DOHH2 (cell line): Measurements from ENCODE around the gene AVPR2.

Source experiments
- H3F3A ChIP-seq: fragments of 200-600 bp; sonication (generic), shearing (Covaris generic); 2 replicates; pipeline ENCODE4 v1.6.0; 2016; ENCODE audit warnings: antibody characterized with exemption, mild to moderate bottlenecking; ENCODE audit not compliant: control insufficient read depth, insufficient read depth
- H3K27ac ChIP-seq: fragments of 200-600 bp; sonication (generic); 2 replicates; pipeline ENCODE4 v1.5.1; 2014; ENCODE audit warnings: low read depth, mild to moderate bottlenecking, low read length, moderate library complexity
- H3K27me3 ChIP-seq: fragments of 200-600 bp; sonication (generic); 2 replicates; pipeline ENCODE4 v1.6.1; 2014; ENCODE audit warnings: mild to moderate bottlenecking, low read length, mixed read lengths; ENCODE audit not compliant: control insufficient read depth
- H3K36me3 ChIP-seq: fragments of 200-600 bp; sonication (generic); 2 replicates; pipeline ENCODE4 v1.6.1; 2014; ENCODE audit warnings: mild to moderate bottlenecking, low read length, moderate library complexity, mixed read lengths; ENCODE audit not compliant: control insufficient read depth
- H3K4me1 ChIP-seq: fragments of 200-600 bp; sonication (generic); 2 replicates; pipeline ENCODE4 v1.6.1; 2014; ENCODE audit warnings: mild to moderate bottlenecking, low read length, mixed read lengths; ENCODE audit not compliant: control insufficient read depth
- H3K4me2 ChIP-seq: fragments of 200-600 bp; sonication (generic); 2 replicates; pipeline ENCODE4 v1.6.0; 2014; ENCODE audit warnings: mild to moderate bottlenecking, low read length, moderate library complexity
- H3K4me3 ChIP-seq: fragments of 200-600 bp; sonication (generic); 2 replicates; pipeline ENCODE4 v1.5.1; 2014; ENCODE audit warnings: mild to moderate bottlenecking, low read length, mixed read lengths
- H3K79me2 ChIP-seq: fragments of 200-600 bp; sonication (generic); 2 replicates; pipeline ENCODE4 v1.6.1; 2014; ENCODE audit warnings: mild to moderate bottlenecking, low read length, mixed read lengths; ENCODE audit not compliant: control insufficient read depth
- H3K9me2 ChIP-seq: fragments of 200-600 bp; sonication (generic); replicated peaks from 2 replicates; pipeline ENCODE4 v1.6.1; 2014; ENCODE audit warnings: mild to moderate bottlenecking, low read length, mixed read lengths; ENCODE audit not compliant: control insufficient read depth
- H3K9me3 ChIP-seq: fragments of 200-600 bp; sonication (generic); 2 replicates; pipeline ENCODE4 v1.6.1; 2014; ENCODE audit warnings: antibody characterized with exemption, low read length, mixed read lengths; ENCODE audit not compliant: control insufficient read depth, insufficient read depth
- H4K20me1 ChIP-seq: fragments of 200-600 bp; sonication (generic); 2 replicates; pipeline ENCODE4 v1.6.0; 2014; ENCODE audit warnings: low read depth, mild to moderate bottlenecking, antibody characterized with exemption, low read length, moderate library complexity; ENCODE audit not compliant: control insufficient read depth, insufficient read depth
- EZH2phosphoT487 ChIP-seq: fragments of 200-600 bp; sonication (generic); IDR thresholded peaks from 2 replicates; pipeline ENCODE4 v1.6.1; 2017; ENCODE audit warnings: borderline replicate concordance, mild to moderate bottlenecking, antibody characterized with exemption, low read length, moderate library complexity, mixed read lengths
- TF ChIP-seq, protein P1 (sequence below): fragments of 200-600 bp; sonication (generic); IDR thresholded peaks from one replicate; pipeline ENCODE4 v1.5.1; 2014; ENCODE audit warnings: antibody characterized with exemption, mild to moderate bottlenecking, low read depth, low read length; ENCODE audit not compliant: poor library complexity, severe bottlenecking

The AVPR2 gene

DNA sequence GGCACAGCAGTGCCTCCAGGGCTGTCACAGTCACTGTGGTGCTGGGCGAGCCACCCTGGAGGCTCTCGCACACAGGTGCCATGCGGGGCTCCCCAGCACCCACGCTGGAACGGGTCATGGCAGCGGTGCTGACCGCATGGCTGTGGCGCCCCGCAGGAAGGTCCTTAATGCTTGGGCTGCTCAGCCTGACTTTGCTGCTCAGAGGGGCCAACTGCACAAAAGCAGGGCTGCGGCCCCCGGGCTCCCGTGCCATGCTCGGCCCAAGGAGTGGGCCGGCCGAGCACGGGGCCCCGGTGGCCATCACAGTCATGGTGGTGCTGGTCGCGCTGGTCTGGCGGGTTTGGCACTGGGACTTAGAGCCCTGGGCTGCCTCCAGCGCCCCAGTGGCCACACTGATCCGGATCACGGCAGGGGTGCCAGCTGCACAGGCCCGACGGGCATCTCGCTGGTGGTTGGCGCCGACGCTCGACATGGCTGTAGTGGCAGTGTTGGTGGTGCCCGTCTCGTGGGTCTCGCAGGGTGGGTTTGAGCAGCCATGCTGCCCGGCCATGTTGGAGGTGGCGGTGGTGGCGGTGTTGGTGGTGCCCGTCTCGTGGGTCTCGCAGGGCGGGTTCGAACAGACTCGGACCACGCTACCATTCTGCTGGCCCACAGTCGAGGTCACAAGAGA, 50.2 kb downstream of the AVPR2 start:
- H3K79me2 ChIP-seq, result no peaks in the 10 kb centered on the region
- no peaks in the 10 kb centered on the region; the same call in 1 of the 2 replicates for H3F3A ChIP-seq
- no peaks in the 10 kb centered on the region for H4K20me1 ChIP-seq
- TF ChIP-seq EZH2phosphoT487, result no peak
- TF ChIP-seq, protein P1, sequence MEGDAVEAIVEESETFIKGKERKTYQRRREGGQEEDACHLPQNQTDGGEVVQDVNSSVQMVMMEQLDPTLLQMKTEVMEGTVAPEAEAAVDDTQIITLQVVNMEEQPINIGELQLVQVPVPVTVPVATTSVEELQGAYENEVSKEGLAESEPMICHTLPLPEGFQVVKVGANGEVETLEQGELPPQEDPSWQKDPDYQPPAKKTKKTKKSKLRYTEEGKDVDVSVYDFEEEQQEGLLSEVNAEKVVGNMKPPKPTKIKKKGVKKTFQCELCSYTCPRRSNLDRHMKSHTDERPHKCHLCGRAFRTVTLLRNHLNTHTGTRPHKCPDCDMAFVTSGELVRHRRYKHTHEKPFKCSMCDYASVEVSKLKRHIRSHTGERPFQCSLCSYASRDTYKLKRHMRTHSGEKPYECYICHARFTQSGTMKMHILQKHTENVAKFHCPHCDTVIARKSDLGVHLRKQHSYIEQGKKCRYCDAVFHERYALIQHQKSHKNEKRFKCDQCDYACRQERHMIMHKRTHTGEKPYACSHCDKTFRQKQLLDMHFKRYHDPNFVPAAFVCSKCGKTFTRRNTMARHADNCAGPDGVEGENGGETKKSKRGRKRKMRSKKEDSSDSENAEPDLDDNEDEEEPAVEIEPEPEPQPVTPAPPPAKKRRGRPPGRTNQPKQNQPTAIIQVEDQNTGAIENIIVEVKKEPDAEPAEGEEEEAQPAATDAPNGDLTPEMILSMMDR, result no peak
- no peak overlapping the region for H3K27ac ChIP-seq
- no peaks in the 10 kb centered on the region for H3K9me3 ChIP-seq
- H3K27me3 ChIP-seq, result no peaks in the 10 kb centered on the region
- no peaks in the 10 kb centered on the region for H3K9me2 ChIP-seq
- H3K4me1 ChIP-seq, result no peaks in the 10 kb centered on the region
- peaks cover 100% of the 10 kb centered on the region for H3K36me3 ChIP-seq
- H3K4me2 ChIP-seq, result no peak overlapping the region
- no peak overlapping the region for H3K4me3 ChIP-seq

DNA sequence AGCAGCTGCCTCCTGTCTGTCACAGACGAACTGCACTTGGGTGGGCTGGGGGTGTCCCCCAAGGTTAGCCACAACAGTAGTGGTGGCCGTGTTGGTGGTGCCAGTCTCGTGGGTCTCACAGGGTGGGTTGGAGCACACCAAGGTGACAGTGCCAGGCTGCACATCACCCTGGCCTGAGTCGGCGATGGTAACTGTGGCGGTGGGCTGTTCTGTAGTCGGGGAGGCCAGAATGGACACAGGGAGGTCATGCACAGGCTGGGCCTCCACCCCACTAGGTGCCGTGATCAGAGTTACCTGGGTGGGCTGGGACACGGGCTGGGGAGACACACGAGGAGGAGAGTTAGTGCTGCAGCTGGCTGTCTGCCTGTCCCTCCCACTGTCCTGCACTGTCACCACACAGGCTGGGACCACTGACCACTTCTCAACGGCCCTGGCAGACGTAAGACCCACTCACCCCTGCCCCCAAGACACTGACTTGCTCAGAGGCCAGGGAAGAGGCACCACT, 50.8 kb downstream of the AVPR2 start:
- peaks cover 100% of the 10 kb centered on the region for H3K36me3 ChIP-seq
- TF ChIP-seq, protein P1, result no peak
- no peak for TF ChIP-seq EZH2phosphoT487
- no peaks in the 10 kb centered on the region for H3K27me3 ChIP-seq
- H3K27ac ChIP-seq, result no peak overlapping the region
- no peaks in the 10 kb centered on the region for H3K9me2 ChIP-seq
- H4K20me1 ChIP-seq, result no peaks in the 10 kb centered on the region
- no peaks in the 10 kb centered on the region for H3K4me1 ChIP-seq
- H3K9me3 ChIP-seq, result no peaks in the 10 kb centered on the region
- H3K4me3 ChIP-seq, result no peak overlapping the region
- H3K4me2 ChIP-seq, result no peak overlapping the region
- H3F3A ChIP-seq, result no peaks in the 10 kb centered on the region; the same call in 1 of the 2 replicates
- no peaks in the 10 kb centered on the region for H3K79me2 ChIP-seq

DNA sequence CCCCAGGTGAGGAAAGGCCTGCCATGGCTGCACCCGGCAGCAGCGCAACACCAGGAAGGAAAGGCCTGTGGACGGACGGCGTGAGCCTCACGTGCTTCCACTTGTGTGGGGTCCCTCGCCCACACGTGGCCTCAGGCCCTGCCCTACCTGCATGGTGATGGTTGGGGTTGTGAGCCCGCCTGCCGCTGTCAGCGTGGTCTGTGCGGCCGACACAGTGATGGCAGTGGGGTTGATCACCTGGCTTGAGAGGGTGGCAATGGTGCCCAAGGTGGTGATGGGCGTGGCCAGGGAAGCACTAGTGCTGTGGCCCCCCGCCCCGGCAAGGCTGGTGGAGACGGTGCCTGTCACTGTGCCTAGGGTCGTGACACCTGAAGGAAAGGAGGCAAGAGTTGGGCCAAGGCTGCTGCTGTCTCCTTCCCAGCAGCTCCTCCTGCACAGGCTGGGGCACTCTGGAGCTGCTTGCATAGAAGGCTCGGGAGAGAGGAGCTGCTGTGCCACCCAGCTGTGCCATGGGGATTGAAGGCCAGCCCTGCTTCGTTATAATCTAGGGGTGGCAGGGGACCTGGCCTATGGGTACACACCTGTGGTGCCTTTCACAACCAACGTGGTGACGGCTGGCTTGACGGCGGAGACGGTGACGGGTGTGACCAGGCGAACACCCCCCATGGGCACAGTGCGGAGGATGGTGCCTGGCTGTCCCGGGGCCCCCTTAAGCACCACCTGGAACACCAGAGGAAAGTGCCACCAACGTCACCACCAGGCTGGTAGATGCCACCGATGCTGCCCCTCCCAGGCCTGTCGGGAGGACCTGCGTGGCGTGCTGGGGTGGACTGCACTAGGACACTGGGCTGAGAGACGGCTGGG, 51.8 kb downstream of the AVPR2 start:
- no peak overlapping the region for H3K4me2 ChIP-seq
- TF ChIP-seq, protein P1, result no peak
- TF ChIP-seq EZH2phosphoT487, result no peak
- H3K9me2 ChIP-seq, result no peaks in the 10 kb centered on the region
- no peaks in the 10 kb centered on the region for H3F3A ChIP-seq
- no peaks in the 10 kb centered on the region for H3K27me3 ChIP-seq
- no peaks in the 10 kb centered on the region for H3K9me3 ChIP-seq
- no peaks in the 10 kb centered on the region for H3K79me2 ChIP-seq
- H3K36me3 ChIP-seq, result peaks cover 100% of the 10 kb centered on the region
- no peak overlapping the region for H3K4me3 ChIP-seq
- no peaks in the 10 kb centered on the region for H4K20me1 ChIP-seq
- no peaks in the 10 kb centered on the region for H3K4me1 ChIP-seq
- no peak overlapping the region for H3K27ac ChIP-seq
